HG03097 (cell line): ENCODE data around the gene STK32B.

Experiments used
- ATAC-seq: cut with Tn5 transposase; IDR thresholded peaks from one replicate; pipeline ENCODE4 v1.9.1; 2021; ENCODE audit not compliant: unreplicated experiment, low FRiP score

The STK32B gene

GRCh38 chr4:5330339-5330989 lies 279.2 kb downstream of the STK32B start:
- no peak for ATAC-seq

GRCh38 chr4:5337731-5338130 lies 286.5 kb downstream of the STK32B start:
- ATAC-seq = no peak

- ATAC-seq = no peak
These were observed 287.3 kb downstream of the STK32B start for GRCh38 chr4:5338531-5338930.

- no peak for ATAC-seq
These were observed 289.7 kb downstream of the STK32B start for GRCh38 chr4:5340991-5341451.

GRCh38 chr4:5341526-5341925 lies 290.2 kb downstream of the STK32B start:
- ATAC-seq = no peak

GRCh38 chr4:5355846-5356245 lies 304.6 kb downstream of the STK32B start:
- ATAC-seq = no peak

- ATAC-seq = no peak
These were observed 306.6 kb downstream of the STK32B start for GRCh38 chr4:5357870-5358269.

GRCh38 chr4:5361968-5362367 lies 310.7 kb downstream of the STK32B start:
- no peak for ATAC-seq

- no peak for ATAC-seq
These were observed 313.1 kb downstream of the STK32B start for GRCh38 chr4:5364406-5364805.

- no peak for ATAC-seq
These were observed 314.1 kb downstream of the STK32B start for GRCh38 chr4:5365071-5366008.

GRCh38 chr4:5366009-5366386 lies 314.7 kb downstream of the STK32B start:
- no peak for ATAC-seq

GRCh38 chr4:5366421-5366820 lies 315.1 kb downstream of the STK32B start:
- no peak for ATAC-seq

- no peak for ATAC-seq
These were observed 317.1 kb downstream of the STK32B start for GRCh38 chr4:5368426-5368825.

GRCh38 chr4:5370286-5370685 lies 319.0 kb downstream of the STK32B start:
- no peak for ATAC-seq

GRCh38 chr4:5371415-5372190 lies 320.3 kb downstream of the STK32B start:
- no peak for ATAC-seq

GRCh38 chr4:5372198-5372597 lies 320.9 kb downstream of the STK32B start:
- ATAC-seq = no peak

- no peak for ATAC-seq
These were observed 322.0 kb downstream of the STK32B start for GRCh38 chr4:5373327-5373726.

- ATAC-seq = no peak
These were observed 323.3 kb downstream of the STK32B start for GRCh38 chr4:5374592-5374991.

- no peak for ATAC-seq
These were observed 323.7 kb downstream of the STK32B start for GRCh38 chr4:5374994-5375393.

GRCh38 chr4:5376015-5376414 lies 324.7 kb downstream of the STK32B start:
- ATAC-seq = no peak

- ATAC-seq = no peak
These were observed 326.7 kb downstream of the STK32B start for GRCh38 chr4:5378002-5378401.
